Prostate gland (tissue), 2 donors: ENCODE measurements around the gene PPP4R4. TPM values are rescaled to one million over a fixed set of nuclear protein-coding genes. Genes with fewer than 3 reads are reported as not detected.
"Not testable (repeated sequence)": the region's sequence is repeated elsewhere in the genome, so short reads cannot be mapped to it uniquely, and the experiment has no call there.

Experiments used
- DNase-seq: peaks from one replicate; pipeline ENCODE4 v3.0.0-alpha.2; 2019; ENCODE audit warnings: low spot score
- H3K27ac ChIP-seq, 2 donors: fragments of 200-600 bp; sonication (generic); 2 replicates each; pipeline ENCODE4 v1.5.1; 2017 to 2019
- H3K27me3 ChIP-seq: fragments of 200-600 bp; sonication (generic); replicated peaks from 2 replicates; pipeline ENCODE4 v1.5.1; 2019; ENCODE audit not compliant: insufficient read depth
- H3K36me3 ChIP-seq, 2 donors: fragments of 200-600 bp; sonication (generic); 1 replicate in 1 of 2; 2 replicates in 1 of 2; pipeline versions ENCODE4 v1.5.1 to v1.8.1; 2017 to 2019
- H3K4me1 ChIP-seq: fragments of 200-600 bp; sonication (generic); replicated peaks from 2 replicates; pipeline ENCODE4 v1.5.1; 2019
- H3K4me3 ChIP-seq, 2 donors: fragments of 200-600 bp; sonication (generic); 2 replicates each; pipeline ENCODE4 v1.5.1; 2017 to 2019
- H3K9me3 ChIP-seq: fragments of 200-600 bp; sonication (generic); 2 replicates; pipeline ENCODE4 v1.5.1; 2017
- CTCF ChIP-seq, 4 experiments: fragments of 200-600 bp in 2 of 4; fragments of 450-650 bp in 2 of 4; sonication (generic) in 2 of 4; IDR thresholded peaks; 1 replicate in 3 of 4; 2 replicates in 1 of 4; pipeline ENCODE4 v1.5.1; 2016 to 2019; ENCODE audit warnings: antibody characterized with exemption in 4 of 4, mild to moderate bottlenecking in 2 of 4, moderate library complexity in 2 of 4
- POLR2A ChIP-seq: fragments of 450-650 bp; IDR thresholded peaks from one replicate; pipeline ENCODE4 v1.6.1; 2016; ENCODE audit warnings: antibody characterized with exemption, mild to moderate bottlenecking
- POLR2AphosphoS5 ChIP-seq: sonication (generic); formaldehyde crosslinking; IDR thresholded peaks from one replicate; pipeline ENCODE4 v1.6.1; 2017; ENCODE audit warnings: antibody characterized with exemption
- WGBS: methylation state at CpG from one replicate; pipeline ENCODE4 v1.1.5; 2018; 5-methylcytosine and 5-hydroxymethylcytosine counted together
- intact Hi-C: fragments of 100-400 bp; cut with DNase I; formaldehyde crosslinking; loops from one replicate; pipeline ENCODE4 v1.14.2; 2022
- total RNA-seq, 2 donors: library from RNA; depleted of rRNA; stranded (reverse); fragments of >200 nt; gene quantifications; one replicate each; pipeline ENCODE4 v1.1.0, GENCODE V29; 2016

Gene PPP4R4
- total RNA-seq, 2 donors from 2014 or later = 0.32 to 9.5 TPM

- Histone ChIP-seq H3K4me1 (no peaks in the 10 kb centered on the region), H3K27ac (no peak overlapping the region), H3K27me3 (no peaks in the 10 kb centered on the region), H3K4me3 (no peak overlapping the region), H3K36me3 (no peaks in the 10 kb centered on the region), H3K9me3 (no peaks in the 10 kb centered on the region)
- no peak for TF ChIP-seq POLR2A
- no peak for DNase-seq
- intact Hi-C loops = no loop called here
- WGBS = 83% methylated on average over 2 of the region's 2 CpGs
These were observed 65.3 kb downstream of the PPP4R4 start for GRCh38 chr14:94239406-94239805.

- DNase-seq = no peak
- TF ChIP-seq POLR2AphosphoS5 (no peak), POLR2A (no peak), CTCF (IDR thresholded peaks at IDR 0.05) (no peak)
- H3K27ac ChIP-seq = no peak overlapping the region
- H3K27me3 ChIP-seq = no peaks in the 10 kb centered on the region
- H3K9me3 ChIP-seq = no peaks in the 10 kb centered on the region
- 75% methylated on average over 2 of the region's 2 CpGs for WGBS
- no peak overlapping the region for H3K4me3 ChIP-seq
- no peaks in the 10 kb centered on the region for H3K36me3 ChIP-seq
- intact Hi-C loops = no loop called here
- no peaks in the 10 kb centered on the region for H3K4me1 ChIP-seq
These were observed 70.1 kb downstream of the PPP4R4 start for GRCh38 chr14:94244182-94244581.

- H3K4me1 ChIP-seq, intact Hi-C loops, H3K9me3 ChIP-seq, H3K27me3 ChIP-seq, H3K36me3 ChIP-seq, H3K27ac ChIP-seq, H3K4me3 ChIP-seq, DNase-seq: not testable (repeated sequence)
- 61% methylated on average over 3 of the region's 3 CpGs for WGBS
These were observed 90.1 kb downstream of the PPP4R4 start for GRCh38 chr14:94264195-94264594.

- 74% methylated on average over 1 of the region's 1 CpG for WGBS
- no peaks in the 10 kb centered on the region for H3K9me3 ChIP-seq
- no peak for DNase-seq
- TF ChIP-seq POLR2AphosphoS5 (no peak), POLR2A (no peak), CTCF (IDR thresholded peaks at IDR 0.05) (no peak)
- H3K36me3 ChIP-seq = no peaks in the 10 kb centered on the region
- no peak overlapping the region for H3K27ac ChIP-seq
- no peaks in the 10 kb centered on the region for H3K27me3 ChIP-seq
- no peaks in the 10 kb centered on the region for H3K4me1 ChIP-seq
- intact Hi-C loops = no loop called here
- H3K4me3 ChIP-seq = no peak overlapping the region
These were observed 93.2 kb downstream of the PPP4R4 start for GRCh38 chr14:94267352-94267751.

GRCh38 chr14:94268582-94268981 is 94.5 kb downstream of the PPP4R4 start:
- DNase-seq, H3K9me3 ChIP-seq, H3K4me1 ChIP-seq, H3K27ac ChIP-seq, H3K4me3 ChIP-seq, intact Hi-C loops, H3K36me3 ChIP-seq, H3K27me3 ChIP-seq: not testable (repeated sequence)
- WGBS = 83% methylated on average over 7 of the region's 7 CpGs

- 49% methylated on average over 10 of the region's 10 CpGs for WGBS
- Histone ChIP-seq H3K4me3 (no peak overlapping the region), H3K36me3 (no peaks in the 10 kb centered on the region), H3K27ac (no peak overlapping the region), H3K4me1 (no peaks in the 10 kb centered on the region), H3K9me3 (no peaks in the 10 kb centered on the region), H3K27me3 (no peaks in the 10 kb centered on the region)
- no peak for TF ChIP-seq POLR2A
- TF ChIP-seq POLR2AphosphoS5 = no peak
- no peak for TF ChIP-seq CTCF (IDR thresholded peaks at IDR 0.05)
- DNase-seq = no peak
- intact Hi-C loops = no loop called here
These were observed 95.0 kb downstream of the PPP4R4 start for GRCh38 chr14:94269156-94269555.

- WGBS = 84% methylated on average over 11 of the region's 11 CpGs
- H3K4me3 ChIP-seq, H3K27me3 ChIP-seq, H3K36me3 ChIP-seq, H3K4me1 ChIP-seq, H3K9me3 ChIP-seq, intact Hi-C loops, DNase-seq, H3K27ac ChIP-seq: not testable (repeated sequence)
These were observed 102.9 kb downstream of the PPP4R4 start for GRCh38 chr14:94276898-94277561.
